ENCODE data around the gene FTO.

DNA sequence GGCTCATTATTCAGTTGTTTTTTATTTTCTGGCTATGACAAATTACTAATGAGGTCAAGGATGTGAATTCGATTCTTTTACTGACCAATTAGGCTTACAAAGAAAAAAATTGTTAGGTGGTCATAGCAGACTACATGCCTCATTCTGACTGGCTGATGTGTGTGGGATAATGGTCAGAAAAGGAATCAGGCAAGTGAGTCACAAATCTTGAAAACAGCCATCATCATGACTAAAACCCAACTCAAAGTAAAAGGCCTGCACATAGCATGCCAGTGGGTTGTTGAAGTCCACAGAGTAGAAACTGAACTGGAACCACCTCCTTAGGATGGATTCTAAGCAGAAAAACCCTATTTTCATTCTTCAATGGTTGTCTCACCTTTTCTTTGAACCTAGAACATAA is 8.9 kb upstream of the FTO start:
- TF ChIP-seq, protein P1, sequence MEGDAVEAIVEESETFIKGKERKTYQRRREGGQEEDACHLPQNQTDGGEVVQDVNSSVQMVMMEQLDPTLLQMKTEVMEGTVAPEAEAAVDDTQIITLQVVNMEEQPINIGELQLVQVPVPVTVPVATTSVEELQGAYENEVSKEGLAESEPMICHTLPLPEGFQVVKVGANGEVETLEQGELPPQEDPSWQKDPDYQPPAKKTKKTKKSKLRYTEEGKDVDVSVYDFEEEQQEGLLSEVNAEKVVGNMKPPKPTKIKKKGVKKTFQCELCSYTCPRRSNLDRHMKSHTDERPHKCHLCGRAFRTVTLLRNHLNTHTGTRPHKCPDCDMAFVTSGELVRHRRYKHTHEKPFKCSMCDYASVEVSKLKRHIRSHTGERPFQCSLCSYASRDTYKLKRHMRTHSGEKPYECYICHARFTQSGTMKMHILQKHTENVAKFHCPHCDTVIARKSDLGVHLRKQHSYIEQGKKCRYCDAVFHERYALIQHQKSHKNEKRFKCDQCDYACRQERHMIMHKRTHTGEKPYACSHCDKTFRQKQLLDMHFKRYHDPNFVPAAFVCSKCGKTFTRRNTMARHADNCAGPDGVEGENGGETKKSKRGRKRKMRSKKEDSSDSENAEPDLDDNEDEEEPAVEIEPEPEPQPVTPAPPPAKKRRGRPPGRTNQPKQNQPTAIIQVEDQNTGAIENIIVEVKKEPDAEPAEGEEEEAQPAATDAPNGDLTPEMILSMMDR (IDR thresholded peaks at IDR 0.05) = no peak
- no peak for TF ChIP-seq EZH2 (IDR thresholded peaks at IDR 0.05)
- no peak for TF ChIP-seq EZH2phosphoT487 (IDR thresholded peaks at IDR 0.05)
